Measurements from ENCODE around the gene MIER3. TPM values are rescaled to one million over a fixed set of nuclear protein-coding genes. Genes with fewer than 3 reads are reported as not detected.

MIER3 gene
- total and polyA plus RNA-seq, 2 donors from 2014 or later = 4.7 to 25.1 TPM

DNA sequence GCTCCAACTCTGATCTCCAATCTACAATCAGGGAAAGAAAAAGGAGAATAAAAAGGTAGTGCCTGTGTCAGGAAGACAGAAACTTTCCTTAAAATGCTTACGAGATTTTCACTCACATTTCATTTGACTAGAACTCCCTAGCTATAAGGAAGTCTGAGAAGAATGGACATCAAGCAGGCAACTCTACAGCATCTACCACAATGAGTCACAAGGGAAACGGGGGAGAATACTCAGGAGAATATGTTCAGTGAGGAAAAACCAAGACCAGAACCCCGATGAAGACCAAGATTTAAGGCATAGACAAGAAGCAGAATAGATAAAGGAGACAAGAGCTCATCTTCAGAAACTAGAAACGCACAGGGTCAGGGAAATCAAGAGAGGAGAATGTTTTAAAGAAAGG, 51.5 kb downstream of the MIER3 start:
- TF ChIP-seq, protein P1, sequence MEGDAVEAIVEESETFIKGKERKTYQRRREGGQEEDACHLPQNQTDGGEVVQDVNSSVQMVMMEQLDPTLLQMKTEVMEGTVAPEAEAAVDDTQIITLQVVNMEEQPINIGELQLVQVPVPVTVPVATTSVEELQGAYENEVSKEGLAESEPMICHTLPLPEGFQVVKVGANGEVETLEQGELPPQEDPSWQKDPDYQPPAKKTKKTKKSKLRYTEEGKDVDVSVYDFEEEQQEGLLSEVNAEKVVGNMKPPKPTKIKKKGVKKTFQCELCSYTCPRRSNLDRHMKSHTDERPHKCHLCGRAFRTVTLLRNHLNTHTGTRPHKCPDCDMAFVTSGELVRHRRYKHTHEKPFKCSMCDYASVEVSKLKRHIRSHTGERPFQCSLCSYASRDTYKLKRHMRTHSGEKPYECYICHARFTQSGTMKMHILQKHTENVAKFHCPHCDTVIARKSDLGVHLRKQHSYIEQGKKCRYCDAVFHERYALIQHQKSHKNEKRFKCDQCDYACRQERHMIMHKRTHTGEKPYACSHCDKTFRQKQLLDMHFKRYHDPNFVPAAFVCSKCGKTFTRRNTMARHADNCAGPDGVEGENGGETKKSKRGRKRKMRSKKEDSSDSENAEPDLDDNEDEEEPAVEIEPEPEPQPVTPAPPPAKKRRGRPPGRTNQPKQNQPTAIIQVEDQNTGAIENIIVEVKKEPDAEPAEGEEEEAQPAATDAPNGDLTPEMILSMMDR (IDR thresholded peaks at IDR 0.05; ENCODE audit: borderline replicate concordance, extremely low read depth, insufficient read depth) = no peak
- intact Hi-C loops (cut with DNase I) = loop anchor here (5.0 kb wide), 1 partner anchor 317 kb away; no protein-coding TSS in a partner anchor
- FAIRE-seq = no peak
- no peak for DNase-seq
- Histone ChIP-seq H3K27me3 (ENCODE audit: control insufficient read depth, insufficient read depth, low read length) (no peaks in the 10 kb centered on the region), H3K27ac (ENCODE audit: low read depth in 2 of 2, low read length in 2 of 2) (no peak overlapping the region), H3K36me3 (ENCODE audit: control insufficient read depth in 2 of 3, insufficient read depth in 3 of 3, low read length in 3 of 3) (peaks cover 0 to 3% (median 0%) of the 10 kb centered on the region in 3 donors), H3K4me3 (ENCODE audit: low read length in 3 of 3) (no peak overlapping the region), H3K9ac (ENCODE audit: low read length in 3 of 3) (no peak overlapping the region), H3K9me3 (ENCODE audit: control insufficient read depth in 2 of 3, insufficient read depth in 1 of 3, low read length in 3 of 3) (no peaks in the 10 kb centered on the region), H3K4me1 (ENCODE audit: control insufficient read depth in 2 of 3, insufficient read depth in 2 of 3, low read depth in 1 of 3, low read length in 3 of 3) (no peaks in the 10 kb centered on the region)

DNA sequence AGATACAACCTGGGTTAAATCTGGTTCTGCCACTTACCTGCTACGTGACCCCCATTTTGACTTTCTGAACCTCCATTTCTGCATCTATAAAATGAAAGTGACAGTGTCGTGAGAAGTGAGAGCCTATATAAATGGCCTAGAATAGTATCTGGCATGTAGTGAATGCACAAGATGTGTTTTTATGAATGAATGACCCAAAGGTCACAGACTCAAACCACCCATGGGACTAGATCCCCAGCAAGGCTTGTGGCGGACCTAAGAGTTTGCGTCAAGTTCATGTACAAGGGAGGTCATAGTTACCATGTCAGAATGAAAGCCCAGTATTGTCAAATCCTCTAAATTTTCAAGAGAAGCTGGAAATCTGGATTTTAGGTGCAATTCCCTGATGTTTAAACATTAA, 53.7 kb downstream of the MIER3 start:
- Histone ChIP-seq H3K9ac (ENCODE audit: low read length in 3 of 3) (no peak overlapping the region), H3K27ac (ENCODE audit: low read depth in 2 of 2, low read length in 2 of 2) (no peak overlapping the region), H3K27me3 (ENCODE audit: control insufficient read depth, insufficient read depth, low read length) (no peaks in the 10 kb centered on the region), H3K4me3 (ENCODE audit: low read length in 3 of 3) (no peak overlapping the region), H3K4me1 (ENCODE audit: control insufficient read depth in 2 of 3, insufficient read depth in 2 of 3, low read depth in 1 of 3, low read length in 3 of 3) (no peaks in the 10 kb centered on the region), H3K36me3 (ENCODE audit: control insufficient read depth in 2 of 3, insufficient read depth in 3 of 3, low read length in 3 of 3) (peaks cover 0 to 11% (median 8%) of the 10 kb centered on the region in 3 donors), H3K9me3 (ENCODE audit: control insufficient read depth in 2 of 3, insufficient read depth in 1 of 3, low read length in 3 of 3) (no peaks in the 10 kb centered on the region)
- DNase-seq = no peak
- no peak for FAIRE-seq
- intact Hi-C loops (cut with DNase I) = no loop called here
- TF ChIP-seq, protein P1 (IDR thresholded peaks at IDR 0.05; ENCODE audit: borderline replicate concordance, extremely low read depth, insufficient read depth) = no peak

DNA sequence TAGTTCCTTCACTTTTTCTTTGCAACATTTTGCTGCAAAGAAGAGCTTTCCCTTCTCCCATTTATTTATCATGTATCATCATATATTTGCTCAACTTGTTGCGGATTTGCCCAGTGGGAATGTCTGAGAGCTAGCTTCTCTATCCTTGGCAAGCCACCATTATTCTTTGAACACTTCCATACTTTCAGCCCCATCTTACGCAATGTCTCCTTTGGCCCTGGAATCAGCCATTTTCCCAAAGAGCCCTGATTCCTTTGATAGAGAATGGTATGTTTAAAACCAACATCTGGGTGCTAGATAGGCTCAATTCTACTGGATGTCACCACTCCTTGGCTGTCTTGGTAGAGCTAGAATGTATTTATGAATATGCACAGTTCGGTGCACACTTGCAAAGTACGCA, 55.2 kb downstream of the MIER3 start:
- H3K36me3 ChIP-seq (ENCODE audit: control insufficient read depth in 2 of 3, insufficient read depth in 3 of 3, low read length in 3 of 3) = peaks cover 0 to 11% (median 8%) of the 10 kb centered on the region in 3 donors
- intact Hi-C loops (cut with DNase I) = no loop called here
- DNase-seq (no peak), FAIRE-seq (no peak)
- no peak overlapping the region for H3K27ac ChIP-seq (ENCODE audit: low read depth in 2 of 2, low read length in 2 of 2)
- no peaks in the 10 kb centered on the region for H3K4me1 ChIP-seq (ENCODE audit: control insufficient read depth in 2 of 3, insufficient read depth in 2 of 3, low read depth in 1 of 3, low read length in 3 of 3)
- no peaks in the 10 kb centered on the region for H3K9me3 ChIP-seq (ENCODE audit: control insufficient read depth in 2 of 3, insufficient read depth in 1 of 3, low read length in 3 of 3)
- no peak overlapping the region for H3K9ac ChIP-seq (ENCODE audit: low read length in 3 of 3)
- TF ChIP-seq, protein P1 (IDR thresholded peaks at IDR 0.05; ENCODE audit: borderline replicate concordance, extremely low read depth, insufficient read depth) = no peak
- no peak overlapping the region for H3K4me3 ChIP-seq (ENCODE audit: low read length in 3 of 3)
- H3K27me3 ChIP-seq (ENCODE audit: control insufficient read depth, insufficient read depth, low read length) = no peaks in the 10 kb centered on the region
